NB4 (cell line): ENCODE data around the gene OPA1.

Experiments
- CTCF ChIP-seq: IDR thresholded peaks from one replicate; pipeline ENCODE4 v1.5.1; 2012; ENCODE audit warnings: low read depth, low read length
- POLR2A ChIP-seq: IDR thresholded peaks from 2 replicates; pipeline ENCODE4 v1.6.1; 2011; ENCODE audit warnings: mild to moderate bottlenecking; ENCODE audit not compliant: insufficient read length; ENCODE audit errors: extremely low read depth
- TF ChIP-seq, protein P1 (sequence below): IDR thresholded peaks from 2 replicates; pipeline ENCODE4 v1.6.1; 2011; ENCODE audit warnings: low read depth, low read length

GRCh38 chr3:193680220-193680619, 87.2 kb downstream of the OPA1 start:
- TF ChIP-seq POLR2A (no peak), CTCF (no peak)
- TF ChIP-seq, protein P1, sequence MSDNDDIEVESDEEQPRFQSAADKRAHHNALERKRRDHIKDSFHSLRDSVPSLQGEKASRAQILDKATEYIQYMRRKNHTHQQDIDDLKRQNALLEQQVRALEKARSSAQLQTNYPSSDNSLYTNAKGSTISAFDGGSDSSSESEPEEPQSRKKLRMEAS, result no peak
